ENCODE measurements around the gene AFAP1L2. TPM values are rescaled to one million over a fixed set of nuclear protein-coding genes. Genes with fewer than 3 reads are reported as not detected.

Gene AFAP1L2
- total RNA-seq, 1 experiment from 2014 or later, result 170 TPM

DNA sequence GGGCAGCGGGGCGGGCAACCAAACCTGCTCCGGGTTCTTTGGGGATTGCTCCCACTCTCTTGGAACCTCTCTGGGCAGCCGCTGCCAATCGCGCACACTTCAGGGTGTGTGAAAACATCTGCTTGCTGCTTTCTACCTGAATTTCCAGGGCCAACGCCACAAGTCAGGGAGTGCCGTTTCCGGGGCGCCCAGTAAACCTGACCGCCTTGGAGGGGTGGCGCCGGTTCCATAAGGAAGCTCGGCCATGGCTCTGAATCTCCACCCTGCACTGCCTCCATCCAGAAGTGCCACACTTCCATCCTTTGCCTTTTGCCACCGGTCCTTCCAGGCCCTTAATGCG, 679 bp upstream of the AFAP1L2 start:
- POLR2A ChIA-PET, result interaction anchor here (0.7 kb wide), 1 partner anchor 113 kb away, joined by 3 read pairs; no protein-coding TSS in a partner anchor
- Histone ChIP-seq H3K4me1 (ENCODE audit: control insufficient read depth, insufficient read depth, low read length) (peaks cover 62% of the 10 kb centered on the region), H3K27ac (ENCODE audit: low read length) (peak overlapping the region; percentile 95), H3K9me3 (ENCODE audit: control insufficient read depth, insufficient read depth, low read depth, low read length) (no peaks in the 10 kb centered on the region), H3K4me3 (ENCODE audit: low read depth in 2 of 2, low read length in 2 of 2) (peak overlapping the region; percentile 77 to 92), H3K27me3 (ENCODE audit: control insufficient read depth, insufficient read depth, low read length) (no peaks in the 10 kb centered on the region), H3K36me3 (ENCODE audit: control insufficient read depth, insufficient read depth, low read length) (no peaks in the 10 kb centered on the region)
- TF ChIP-seq TCF7L2 (IDR thresholded peaks at IDR 0.05; ENCODE audit: low read depth, low read length) (no peak), SIN3A (IDR thresholded peaks at IDR 0.05; ENCODE audit: borderline replicate concordance, insufficient read depth, low read depth, low read length) (no peak), POLR2AphosphoS5 (IDR thresholded peaks at IDR 0.05; ENCODE audit: low read depth, low read length) (no peak)
- TF ChIP-seq, protein P1, sequence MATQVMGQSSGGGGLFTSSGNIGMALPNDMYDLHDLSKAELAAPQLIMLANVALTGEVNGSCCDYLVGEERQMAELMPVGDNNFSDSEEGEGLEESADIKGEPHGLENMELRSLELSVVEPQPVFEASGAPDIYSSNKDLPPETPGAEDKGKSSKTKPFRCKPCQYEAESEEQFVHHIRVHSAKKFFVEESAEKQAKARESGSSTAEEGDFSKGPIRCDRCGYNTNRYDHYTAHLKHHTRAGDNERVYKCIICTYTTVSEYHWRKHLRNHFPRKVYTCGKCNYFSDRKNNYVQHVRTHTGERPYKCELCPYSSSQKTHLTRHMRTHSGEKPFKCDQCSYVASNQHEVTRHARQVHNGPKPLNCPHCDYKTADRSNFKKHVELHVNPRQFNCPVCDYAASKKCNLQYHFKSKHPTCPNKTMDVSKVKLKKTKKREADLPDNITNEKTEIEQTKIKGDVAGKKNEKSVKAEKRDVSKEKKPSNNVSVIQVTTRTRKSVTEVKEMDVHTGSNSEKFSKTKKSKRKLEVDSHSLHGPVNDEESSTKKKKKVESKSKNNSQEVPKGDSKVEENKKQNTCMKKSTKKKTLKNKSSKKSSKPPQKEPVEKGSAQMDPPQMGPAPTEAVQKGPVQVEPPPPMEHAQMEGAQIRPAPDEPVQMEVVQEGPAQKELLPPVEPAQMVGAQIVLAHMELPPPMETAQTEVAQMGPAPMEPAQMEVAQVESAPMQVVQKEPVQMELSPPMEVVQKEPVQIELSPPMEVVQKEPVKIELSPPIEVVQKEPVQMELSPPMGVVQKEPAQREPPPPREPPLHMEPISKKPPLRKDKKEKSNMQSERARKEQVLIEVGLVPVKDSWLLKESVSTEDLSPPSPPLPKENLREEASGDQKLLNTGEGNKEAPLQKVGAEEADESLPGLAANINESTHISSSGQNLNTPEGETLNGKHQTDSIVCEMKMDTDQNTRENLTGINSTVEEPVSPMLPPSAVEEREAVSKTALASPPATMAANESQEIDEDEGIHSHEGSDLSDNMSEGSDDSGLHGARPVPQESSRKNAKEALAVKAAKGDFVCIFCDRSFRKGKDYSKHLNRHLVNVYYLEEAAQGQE (IDR thresholded peaks at IDR 0.05; ENCODE audit: insufficient read depth in 1 of 2, low read depth in 2 of 2, low read length in 1 of 2), result 0 out of 4 replicates have a peak, but pooled peaks of 1 of the 2 experiments have one; percentile 16
- intact Hi-C loops (cut with micrococcal nuclease; ENCODE audit: unreplicated experiment), result no loop called here
- in situ Hi-C loops (cut with HindIII; ENCODE audit: low pct_unique_long_range_greater_than_20kb, low sequenced_read_pairs), result no loop called here
- CTCF ChIA-PET, result no interaction called here
- DNase-seq (ENCODE audit: low read depth, low spot score), result no peak
- no TSS peak for BruUV-seq (replicated peaks)
- ATAC-seq, result peak; percentile 39

DNA sequence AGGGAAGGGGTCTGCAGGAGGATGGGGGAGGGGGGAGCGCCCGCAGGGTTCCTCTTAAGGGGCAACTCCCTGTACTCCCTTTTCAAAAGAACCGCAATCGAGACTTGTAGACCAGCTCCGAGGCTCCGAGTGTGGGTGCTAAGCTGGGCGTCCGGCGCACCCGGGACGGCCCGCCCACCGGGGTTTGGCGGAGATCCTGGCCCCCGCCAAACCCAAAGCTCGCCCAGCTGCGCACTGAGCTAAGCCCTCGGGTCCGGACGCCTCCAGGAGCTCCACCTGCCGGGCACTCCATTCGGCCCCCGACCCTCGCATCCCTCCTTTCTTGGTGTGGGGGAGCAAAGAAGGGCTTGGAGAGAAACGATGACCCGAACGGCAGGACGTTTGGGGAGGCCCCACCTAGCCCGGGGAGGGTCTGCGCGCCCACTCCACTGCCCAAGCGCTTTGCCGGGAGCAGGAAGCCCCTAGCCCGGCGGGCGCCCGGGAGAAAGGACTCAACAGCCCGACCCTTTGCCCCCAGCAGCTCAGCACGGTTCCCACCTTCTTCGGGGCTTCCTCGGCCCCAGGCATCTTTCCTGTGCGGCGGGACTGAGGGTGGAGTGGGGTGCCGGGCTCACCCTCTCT, 651 bp downstream of the AFAP1L2 start:
- no TSS peak for BruUV-seq (replicated peaks)
- no peaks in the 10 kb centered on the region for H3K36me3 ChIP-seq (ENCODE audit: control insufficient read depth, insufficient read depth, low read length)
- H3K27me3 ChIP-seq (ENCODE audit: control insufficient read depth, insufficient read depth, low read length), result no peaks in the 10 kb centered on the region
- DNase-seq (ENCODE audit: low read depth, low spot score) (no peak), ATAC-seq (peak; percentile 66)
- H3K4me1 ChIP-seq (ENCODE audit: control insufficient read depth, insufficient read depth, low read length), result peaks cover 62% of the 10 kb centered on the region
- 0 out of 2 replicates have a peak, but pooled peaks have one; percentile 79 for TF ChIP-seq SIN3A (IDR thresholded peaks at IDR 0.05; ENCODE audit: borderline replicate concordance, insufficient read depth, low read depth, low read length)
- TF ChIP-seq CTCF (IDR thresholded peaks at IDR 0.05), result peak; percentile 82
- TF ChIP-seq POLR2AphosphoS5 (IDR thresholded peaks at IDR 0.05; ENCODE audit: low read depth, low read length), result no peak
- TF ChIP-seq, protein P1 (IDR thresholded peaks at IDR 0.05; ENCODE audit: insufficient read depth in 1 of 2, low read depth in 2 of 2, low read length in 1 of 2), result no peak
- 0 out of 2 replicates have a peak, but pooled peaks have one; percentile 10 for TF ChIP-seq TCF7L2 (IDR thresholded peaks at IDR 0.05; ENCODE audit: low read depth, low read length)
- H3K9me3 ChIP-seq (ENCODE audit: control insufficient read depth, insufficient read depth, low read depth, low read length), result no peaks in the 10 kb centered on the region
- H3K27ac ChIP-seq (ENCODE audit: low read length), result peak overlapping the region; percentile 95
- ChIA-PET POLR2A (interaction anchor here (0.9 kb wide), 1 partner anchor 97 kb away, joined by 3 read pairs; no protein-coding TSS in a partner anchor), CTCF (interaction anchor here (0.6 to 1.4 kb wide), 3 partner anchors 68 to 99 kb away, joined by 3 to 9 read pairs (median 4); no protein-coding TSS in a partner anchor)
- intact Hi-C loops (cut with micrococcal nuclease; ENCODE audit: unreplicated experiment), result loop anchor here (5.0 kb wide), 1 partner anchor 96 kb away; no protein-coding TSS in a partner anchor
- in situ Hi-C loops (cut with HindIII; ENCODE audit: low pct_unique_long_range_greater_than_20kb, low sequenced_read_pairs), result no loop called here
- peak overlapping the region; percentile 77 to 92 for H3K4me3 ChIP-seq (ENCODE audit: low read depth in 2 of 2, low read length in 2 of 2)

Data from Panc1 (cell line).